Psoas muscle (tissue), 8 donors: ENCODE data around the gene CAPN15. TPM values are rescaled to one million over a fixed set of nuclear protein-coding genes. Genes with fewer than 3 reads are reported as not detected.
"Not testable (repeated sequence)": the region's sequence is repeated elsewhere in the genome, so short reads cannot be mapped to it uniquely, and the experiment has no call there.

ENCODE experiments used
- ATAC-seq, 4 donors: fragments of 200-7000 bp; cut with Tn5 transposase; one replicate each; pipeline ENCODE4 v1.9.1; 2020; ENCODE audit warnings: moderate library complexity in 3 of 4, mild to moderate bottlenecking in 2 of 4
- DNase-seq, 2 donors: peaks; one replicate each; pipeline ENCODE4 v3.0.0-alpha.2; 2020
- H3K27ac ChIP-seq: fragments of 200-600 bp; one replicate; pipeline ENCODE4 v1.8.0; 2022
- H3K27me3 ChIP-seq, 3 donors: fragments of 200-600 bp in 1 of 3; one replicate each; pipeline versions ENCODE4 v1.6.1 to v1.8.0; 2013 to 2022; ENCODE audit warnings: low read length in 2 of 3, mild to moderate bottlenecking in 2 of 3, moderate library complexity in 1 of 3; ENCODE audit not compliant: insufficient read depth in 3 of 3
- H3K36me3 ChIP-seq, 2 donors: fragments of 200-600 bp in 1 of 2; one replicate each; pipeline versions ENCODE4 v1.6.1 to v1.8.0; 2013 to 2022; ENCODE audit warnings: low read depth in 1 of 2, mild to moderate bottlenecking in 1 of 2, moderate library complexity in 1 of 2; ENCODE audit not compliant: insufficient read depth in 1 of 2
- H3K4me1 ChIP-seq: fragments of 200-600 bp; one replicate; pipeline ENCODE4 v1.8.0; 2022
- H3K4me3 ChIP-seq: fragments of 200-600 bp; one replicate; pipeline ENCODE4 v1.8.0; 2022; ENCODE audit warnings: mild to moderate bottlenecking
- H3K9me3 ChIP-seq: fragments of 200-600 bp; one replicate; pipeline ENCODE4 v1.8.0; 2022
- WGBS, 3 donors: extraction: QIAGEN DNeasy Blood & Tissue Kit; methylation state at CpG; one replicate each; pipeline versions ENCODE4 v1.1.6 to v1.1.7; 2013; 5-methylcytosine and 5-hydroxymethylcytosine counted together
- intact Hi-C, 2 donors: fragments of 100-400 bp; cut with DNase I; formaldehyde crosslinking; loops; one replicate each; pipeline versions ENCODE4 v1.11.0 to v1.14.2; 2022
- polyA plus RNA-seq, 3 donors: library from polyadenylated mRNA; stranded (reverse); fragments of 200-250 nt; gene quantifications; one replicate each; pipeline ENCODE4 v1.2.3, GENCODE V29; 2013
- total RNA-seq, 4 donors: library from RNA; stranded (reverse); fragmentation: NEBNext Ultra II Directional in 2 of 4; extraction: Animal tissue kit (Norgen Biotek cat#: 25700) in 2 of 4; gene quantifications; one replicate each; pipeline versions ENCODE4 v1.2.1 to v1.2.4, GENCODE V29; 2021 to 2023
- TF ChIP-seq, protein P1 (sequence below): fragments of 200-600 bp; IDR thresholded peaks from one replicate; pipeline ENCODE4 v1.8.0; 2022; ENCODE audit warnings: antibody characterized with exemption
- donor health status: healthy with polysubstance abuse.
- donor health status: DM: no; HTN: no; CAD: no; lungs with moderate emphysema.
- donor health status: Bipolar disorder and iron deficiency.
- donor health status: healthy.
- donor health status: DM: yes; HTN: yes; CAD: no.
- donor health status: DM: no; HTN: no; CAD: no.
- donor health status: DM: no; HTN: no; CAD: no.
- donor health status: DM: yes; HTN: yes; CAD: no.

Gene CAPN15
- total and polyA plus RNA-seq, 7 donors, result 14.9 to 32.1 (median 25.5) TPM

GRCh38 chr16:489606-490005, 37.9 kb upstream of the CAPN15 start:
- TF ChIP-seq, protein P1, sequence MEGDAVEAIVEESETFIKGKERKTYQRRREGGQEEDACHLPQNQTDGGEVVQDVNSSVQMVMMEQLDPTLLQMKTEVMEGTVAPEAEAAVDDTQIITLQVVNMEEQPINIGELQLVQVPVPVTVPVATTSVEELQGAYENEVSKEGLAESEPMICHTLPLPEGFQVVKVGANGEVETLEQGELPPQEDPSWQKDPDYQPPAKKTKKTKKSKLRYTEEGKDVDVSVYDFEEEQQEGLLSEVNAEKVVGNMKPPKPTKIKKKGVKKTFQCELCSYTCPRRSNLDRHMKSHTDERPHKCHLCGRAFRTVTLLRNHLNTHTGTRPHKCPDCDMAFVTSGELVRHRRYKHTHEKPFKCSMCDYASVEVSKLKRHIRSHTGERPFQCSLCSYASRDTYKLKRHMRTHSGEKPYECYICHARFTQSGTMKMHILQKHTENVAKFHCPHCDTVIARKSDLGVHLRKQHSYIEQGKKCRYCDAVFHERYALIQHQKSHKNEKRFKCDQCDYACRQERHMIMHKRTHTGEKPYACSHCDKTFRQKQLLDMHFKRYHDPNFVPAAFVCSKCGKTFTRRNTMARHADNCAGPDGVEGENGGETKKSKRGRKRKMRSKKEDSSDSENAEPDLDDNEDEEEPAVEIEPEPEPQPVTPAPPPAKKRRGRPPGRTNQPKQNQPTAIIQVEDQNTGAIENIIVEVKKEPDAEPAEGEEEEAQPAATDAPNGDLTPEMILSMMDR, result no peak
- DNase-seq (no peak), ATAC-seq (no peak)
- no peaks in the 10 kb centered on the region for H3K27me3 ChIP-seq
- H3K9me3 ChIP-seq, result no peaks in the 10 kb centered on the region
- no peak overlapping the region for H3K27ac ChIP-seq
- no peaks in the 10 kb centered on the region for H3K4me1 ChIP-seq
- peaks cover 0 to 70% of the 10 kb centered on the region in 2 donors for H3K36me3 ChIP-seq
- H3K4me3 ChIP-seq, result no peak overlapping the region
- 90 to 91% (median 90%) methylated on average over 15 to 16 of the region's 16 CpGs for WGBS, 3 donors
- intact Hi-C loops, result no loop called here

DNA sequence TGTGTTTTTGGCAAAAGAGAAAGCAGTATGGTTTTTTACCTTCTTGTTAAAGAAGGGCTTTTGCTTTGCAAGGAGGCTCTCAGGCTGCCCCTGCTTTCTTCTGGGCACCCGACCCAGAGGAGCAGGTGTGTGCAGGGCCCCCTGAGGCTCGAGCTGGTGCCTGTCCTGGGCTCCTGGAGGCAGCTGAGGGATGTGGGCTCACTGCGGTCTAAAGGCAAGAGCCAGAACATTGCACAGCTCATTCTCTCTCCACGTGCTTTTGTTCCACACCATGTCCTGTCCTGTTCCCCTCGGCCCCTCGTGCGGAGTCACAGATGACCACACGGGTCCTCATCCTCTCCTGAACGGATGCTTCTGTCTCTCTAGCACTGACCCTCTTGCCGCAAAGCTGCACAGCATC, 36.7 kb upstream of the CAPN15 start:
- Histone ChIP-seq H3K27me3 (no peaks in the 10 kb centered on the region), H3K9me3 (no peaks in the 10 kb centered on the region), H3K4me3 (no peak overlapping the region), H3K27ac (no peak overlapping the region), H3K4me1 (no peaks in the 10 kb centered on the region), H3K36me3 (peaks cover 0 to 62% of the 10 kb centered on the region in 2 donors)
- intact Hi-C loops, result no loop called here
- 81 to 88% (median 86%) methylated on average over 10 of the region's 10 CpGs for WGBS, 3 donors
- ATAC-seq (no peak), DNase-seq (no peak)
- TF ChIP-seq, protein P1, result no peak

DNA sequence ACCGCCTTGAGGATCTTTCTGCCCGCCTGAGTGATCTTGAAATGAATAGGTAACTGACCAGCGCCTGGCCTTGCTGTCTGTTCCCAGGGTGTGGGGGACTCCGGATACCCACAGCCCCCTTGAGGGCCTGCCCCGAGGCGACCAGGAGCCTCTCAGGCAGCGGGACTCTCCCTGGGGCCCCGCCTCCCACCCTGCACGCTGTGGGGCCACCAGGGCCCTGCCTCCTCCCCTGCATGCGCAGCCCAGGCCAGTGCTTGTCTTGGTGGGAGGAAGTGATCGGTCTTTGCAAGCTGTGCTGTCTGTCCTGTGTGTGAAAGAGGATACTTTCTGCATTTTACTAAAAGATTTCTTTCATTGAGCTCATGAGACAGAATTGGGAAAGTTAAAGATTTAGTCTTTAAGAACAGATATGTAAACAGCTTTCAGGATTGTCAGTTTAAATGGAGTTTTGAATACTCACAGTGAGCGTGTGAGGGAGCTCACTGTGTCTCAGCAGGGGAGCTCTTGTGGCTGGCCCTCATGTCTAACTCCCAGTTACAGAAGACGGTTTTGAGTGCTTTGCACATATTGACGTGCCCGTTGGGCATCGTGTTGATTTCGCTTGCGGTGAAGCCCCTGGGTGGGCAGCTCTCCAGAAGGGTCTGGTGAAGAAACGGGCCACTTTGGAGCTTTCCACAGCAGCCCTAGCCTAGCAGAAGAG, 36.1 kb upstream of the CAPN15 start:
- TF ChIP-seq, protein P1, result no peak
- H3K27ac ChIP-seq, result no peak overlapping the region
- no peaks in the 10 kb centered on the region for H3K9me3 ChIP-seq
- DNase-seq, result no peak
- no peak overlapping the region for H3K4me3 ChIP-seq
- ATAC-seq, result no peak
- H3K27me3 ChIP-seq, result no peaks in the 10 kb centered on the region
- H3K4me1 ChIP-seq, result no peaks in the 10 kb centered on the region
- 83 to 89% (median 89%) methylated on average over 19 of the region's 19 CpGs for WGBS, 3 donors
- intact Hi-C loops, result no loop called here
- H3K36me3 ChIP-seq, result peaks cover 2 to 60% of the 10 kb centered on the region in 2 donors

GRCh38 chr16:492211-492875, 35.2 kb upstream of the CAPN15 start:
- DNase-seq (no peak), ATAC-seq (peak in 2 of 4 donors; percentile 21 to 31)
- H3K27me3 ChIP-seq, result no peaks in the 10 kb centered on the region
- no peak overlapping the region for H3K27ac ChIP-seq
- no peaks in the 10 kb centered on the region for H3K4me1 ChIP-seq
- no peak overlapping the region for H3K4me3 ChIP-seq
- 92 to 95% (median 92%) methylated on average over 29 to 30 of the region's 30 CpGs for WGBS, 3 donors
- H3K36me3 ChIP-seq, result peaks cover 2 to 63% of the 10 kb centered on the region in 2 donors
- H3K9me3 ChIP-seq, result no peaks in the 10 kb centered on the region
- TF ChIP-seq, protein P1, result no peak
- intact Hi-C loops, result no loop called here

DNA sequence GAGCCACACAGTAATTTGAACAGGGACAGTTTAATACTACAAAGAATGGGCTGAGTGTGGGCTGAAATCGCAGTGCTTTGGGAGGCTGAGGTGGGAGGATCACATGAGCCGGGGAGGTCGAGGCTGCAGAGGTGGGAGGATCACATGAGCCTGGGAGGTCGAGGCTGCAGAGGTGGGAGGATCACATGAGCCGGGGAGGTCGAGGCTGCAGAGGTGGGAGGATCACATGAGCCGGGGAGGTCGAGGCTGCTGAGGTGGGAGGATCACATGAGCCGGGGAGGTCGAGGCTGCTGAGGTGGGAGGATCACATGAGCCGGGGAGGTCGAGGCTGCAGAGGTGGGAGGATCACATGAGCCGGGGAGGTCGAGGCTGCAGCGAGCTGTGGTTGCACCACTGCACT, 32.8 kb upstream of the CAPN15 start:
- H3K27ac ChIP-seq, ATAC-seq, H3K27me3 ChIP-seq, H3K4me3 ChIP-seq, H3K9me3 ChIP-seq, intact Hi-C loops, DNase-seq, H3K4me1 ChIP-seq: not testable (repeated sequence)
- peaks cover 2 to 71% of the 10 kb centered on the region in 2 donors for H3K36me3 ChIP-seq
- 86 to 90% (median 89%) methylated on average over 15 of the region's 15 CpGs for WGBS, 3 donors
